ENCODE measurements around the gene KLHL17. TPM values are rescaled to one million over a fixed set of nuclear protein-coding genes. Genes with fewer than 3 reads are reported as not detected.
"Not testable (repeated sequence)": the region's sequence is repeated elsewhere in the genome, so short reads cannot be mapped to it uniquely, and the experiment has no call there.

KLHL17 gene
- total RNA-seq, 2 experiments from 2014 or later, result 35.3 to 35.4 TPM

DNA sequence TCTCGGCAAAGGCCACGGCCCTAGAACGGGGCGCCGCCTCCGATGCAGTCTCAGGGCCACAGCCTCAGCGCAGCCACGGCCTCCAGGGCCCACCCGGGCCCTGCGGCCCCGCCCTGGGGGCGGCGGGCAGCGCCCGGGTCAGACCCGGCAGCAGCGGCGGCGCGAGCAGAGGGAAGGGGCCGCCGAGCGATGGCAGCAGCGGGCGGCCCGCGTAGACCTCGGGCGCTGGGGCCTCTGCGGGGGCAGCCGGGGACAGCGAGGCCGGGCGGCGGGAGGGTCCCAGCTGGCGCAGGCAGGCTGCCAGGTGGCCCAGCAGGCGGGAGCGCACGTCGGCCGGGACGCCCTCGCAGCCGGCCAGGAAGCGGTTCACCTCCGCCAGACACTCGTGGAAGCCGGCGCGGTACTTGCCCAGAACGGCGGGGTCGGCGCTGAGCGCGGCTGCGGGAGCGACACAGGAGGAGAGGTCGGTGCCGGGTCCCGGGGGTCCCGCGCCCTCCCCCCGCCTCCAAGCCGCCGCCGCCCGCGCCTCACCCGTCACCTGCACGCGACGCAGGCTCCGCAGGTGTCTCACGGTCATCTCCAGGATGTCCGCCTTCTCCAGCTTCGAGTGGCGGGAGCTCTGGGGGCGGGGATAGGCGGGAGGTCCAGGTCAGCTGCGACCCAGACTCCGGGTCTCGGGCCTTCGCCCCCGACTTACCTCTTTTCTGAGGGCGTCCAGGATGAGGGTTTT is 38.8 kb downstream of the KLHL17 start:
- no peak overlapping the region for H3K27ac Mint-ChIP-seq
- H3K27me3 Mint-ChIP-seq, result peaks cover 33% of the 10 kb centered on the region
- H3K9me3 Mint-ChIP-seq, result no peaks in the 10 kb centered on the region
- DNase-seq (peak; percentile 63), ATAC-seq (ENCODE audit: low read depth) (peak; percentile 5)
- H3K36me3 Mint-ChIP-seq, result no peaks in the 10 kb centered on the region
- H3K4me1 Mint-ChIP-seq, result peaks cover 4% of the 10 kb centered on the region
- POLR2A ChIA-PET, result no interaction called here
- no peak overlapping the region for H3K4me3 Mint-ChIP-seq

DNA sequence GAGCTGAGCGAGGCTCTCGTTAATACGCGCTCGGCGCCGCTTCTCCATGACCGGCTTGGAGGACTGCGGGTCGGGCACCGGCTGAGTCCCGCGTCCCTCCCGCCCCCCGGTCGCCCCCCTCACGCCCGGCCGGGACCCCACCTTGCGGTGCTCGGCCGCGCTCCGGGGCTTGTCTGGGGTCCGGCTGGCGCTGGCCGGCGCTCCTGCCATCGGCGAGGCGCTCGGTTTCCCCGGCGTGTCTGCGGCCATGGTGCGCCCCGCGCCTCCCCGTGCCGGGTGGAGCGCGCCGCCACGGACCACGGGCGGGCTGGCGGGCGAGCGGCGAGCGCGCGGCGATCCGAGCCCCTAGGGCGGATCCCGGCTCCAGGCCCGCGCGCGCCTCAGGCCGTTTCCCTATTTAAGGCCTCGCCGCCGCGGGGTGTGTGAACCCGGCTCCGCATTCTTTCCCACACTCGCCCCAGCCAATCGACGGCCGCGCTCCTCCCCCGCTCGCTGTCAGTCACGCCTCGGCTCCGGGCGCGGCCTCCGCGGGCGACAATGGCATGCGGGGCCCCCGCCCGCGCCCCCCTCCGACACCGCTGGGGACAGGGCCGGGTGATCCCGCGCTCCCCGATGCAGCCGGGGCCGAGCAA is 39.5 kb downstream of the KLHL17 start, which contains the start of gene HES4:
Gene HES4 (minus strand): TSS at position 373 of the 632 bp plus-strand sequence. CDS start 124 bp downstream, at position 249.
- Mint-ChIP-seq H3K27ac (peak within 1 kb of the TSS; percentile 68), H3K4me1 (peaks cover 8% of the 10 kb centered on the region), H3K9me3 (no peaks in the 10 kb centered on the region), H3K36me3 (no peaks in the 10 kb centered on the region), H3K27me3 (peaks cover 27% of the 10 kb centered on the region), H3K4me3 (peak within 1 kb of the TSS; percentile 73)
- DNase-seq (peak; percentile 72), ATAC-seq (ENCODE audit: low read depth) (peak; percentile 27)
- POLR2A ChIA-PET, result no interaction called here

DNA sequence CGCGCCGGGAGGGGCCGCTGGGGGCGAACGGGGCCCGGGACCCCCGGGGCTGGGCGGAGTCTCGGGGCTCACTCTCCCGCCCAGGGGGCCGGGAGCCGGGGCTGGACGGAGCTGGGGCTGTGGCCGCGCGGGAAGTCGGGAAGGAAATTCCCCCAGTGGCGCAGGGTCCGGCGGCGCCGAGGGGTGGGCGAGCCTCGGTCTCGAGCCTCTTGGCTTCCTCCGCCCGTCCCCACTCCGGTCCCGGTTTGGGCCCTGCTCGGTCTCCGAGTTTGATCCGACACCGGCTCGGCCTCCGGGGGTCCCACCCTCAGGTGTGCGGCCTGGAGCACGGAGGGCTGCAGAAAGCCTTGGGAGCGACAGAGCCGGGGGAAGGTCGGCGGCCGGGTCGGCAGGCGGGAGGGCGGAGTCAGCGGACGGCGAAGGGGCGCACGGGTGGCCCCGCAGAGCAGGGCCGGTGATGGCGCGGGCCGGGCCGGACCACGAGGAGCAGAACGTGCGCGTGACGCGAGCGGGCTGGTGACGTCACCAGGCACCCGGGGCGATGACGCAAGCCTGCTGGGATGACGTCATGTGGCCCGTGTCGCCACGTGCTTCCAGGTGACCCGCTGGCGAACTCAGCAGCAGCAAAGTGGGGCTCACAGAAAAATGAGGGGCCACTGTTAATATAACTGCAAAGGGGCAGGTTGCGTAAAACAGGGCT is 40.1 kb downstream of the KLHL17 start:
- H3K9me3 Mint-ChIP-seq, result no peaks in the 10 kb centered on the region
- H3K27ac Mint-ChIP-seq, result peak overlapping the region; percentile 68
- H3K4me3 Mint-ChIP-seq, result peak overlapping the region; percentile 73
- DNase-seq, result peak; percentile 79
- H3K4me1 Mint-ChIP-seq, result peaks cover 14% of the 10 kb centered on the region
- peaks cover 22% of the 10 kb centered on the region for H3K27me3 Mint-ChIP-seq
- ATAC-seq (ENCODE audit: low read depth), result peak; percentile 5
- H3K36me3 Mint-ChIP-seq, result no peaks in the 10 kb centered on the region
- POLR2A ChIA-PET, result interaction anchor here (1.7 to 2.0 kb wide), 2 partner anchors 17 to 19 kb away, joined by 4 to 6 read pairs; no protein-coding TSS in a partner anchor

DNA sequence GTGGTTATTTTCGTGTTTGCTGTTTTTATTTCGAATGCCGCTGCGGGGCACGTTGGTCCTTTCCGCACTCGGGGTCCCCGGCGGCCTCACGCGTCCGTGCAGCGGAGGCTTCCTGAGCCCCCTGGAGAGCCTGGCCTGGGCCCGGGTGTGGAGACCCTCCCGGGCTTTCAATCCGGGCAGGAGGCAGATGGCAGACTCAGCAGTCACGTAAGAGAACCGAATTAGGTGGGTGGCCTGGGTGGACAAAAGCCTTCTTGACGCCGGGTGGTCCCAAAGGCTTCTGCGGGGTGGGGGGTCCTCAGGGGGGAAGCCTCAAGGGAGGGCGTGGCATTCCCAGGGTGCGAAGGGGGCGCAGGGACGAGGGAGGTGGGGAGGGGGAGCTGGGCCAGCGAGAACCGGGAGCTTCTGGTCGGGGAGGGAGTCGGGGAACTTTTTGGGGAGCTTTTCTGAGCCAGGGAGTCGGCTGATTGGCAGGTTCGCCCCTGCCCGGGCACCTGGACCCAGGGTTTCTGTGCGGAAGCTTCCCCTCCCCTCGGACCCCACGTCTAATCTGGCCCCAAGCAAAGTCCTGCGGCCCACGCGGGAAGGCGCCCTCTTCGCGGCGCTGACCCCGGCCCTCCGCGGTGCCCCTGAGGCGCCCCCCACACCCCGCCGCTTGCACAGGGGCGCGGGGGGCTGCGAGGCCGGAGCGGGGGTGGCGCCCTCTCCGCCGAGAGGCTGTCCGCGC is 40.8 kb downstream of the KLHL17 start:
- H3K27ac Mint-ChIP-seq, result peak overlapping the region; percentile 68
- no peak for DNase-seq
- POLR2A ChIA-PET, result interaction anchor here (0.9 to 2.1 kb wide), 5 partner anchors 13 to 34 kb away, joined by 3 to 19 read pairs (median 6); partner anchors contain the start of genes ISG15 and PLEKHN1
- peaks cover 14% of the 10 kb centered on the region for H3K4me1 Mint-ChIP-seq
- H3K9me3 Mint-ChIP-seq, result no peaks in the 10 kb centered on the region
- peaks cover 18% of the 10 kb centered on the region for H3K27me3 Mint-ChIP-seq
- ATAC-seq (ENCODE audit: low read depth), result no peak
- no peaks in the 10 kb centered on the region for H3K36me3 Mint-ChIP-seq
- H3K4me3 Mint-ChIP-seq, result peak overlapping the region; percentile 73

DNA sequence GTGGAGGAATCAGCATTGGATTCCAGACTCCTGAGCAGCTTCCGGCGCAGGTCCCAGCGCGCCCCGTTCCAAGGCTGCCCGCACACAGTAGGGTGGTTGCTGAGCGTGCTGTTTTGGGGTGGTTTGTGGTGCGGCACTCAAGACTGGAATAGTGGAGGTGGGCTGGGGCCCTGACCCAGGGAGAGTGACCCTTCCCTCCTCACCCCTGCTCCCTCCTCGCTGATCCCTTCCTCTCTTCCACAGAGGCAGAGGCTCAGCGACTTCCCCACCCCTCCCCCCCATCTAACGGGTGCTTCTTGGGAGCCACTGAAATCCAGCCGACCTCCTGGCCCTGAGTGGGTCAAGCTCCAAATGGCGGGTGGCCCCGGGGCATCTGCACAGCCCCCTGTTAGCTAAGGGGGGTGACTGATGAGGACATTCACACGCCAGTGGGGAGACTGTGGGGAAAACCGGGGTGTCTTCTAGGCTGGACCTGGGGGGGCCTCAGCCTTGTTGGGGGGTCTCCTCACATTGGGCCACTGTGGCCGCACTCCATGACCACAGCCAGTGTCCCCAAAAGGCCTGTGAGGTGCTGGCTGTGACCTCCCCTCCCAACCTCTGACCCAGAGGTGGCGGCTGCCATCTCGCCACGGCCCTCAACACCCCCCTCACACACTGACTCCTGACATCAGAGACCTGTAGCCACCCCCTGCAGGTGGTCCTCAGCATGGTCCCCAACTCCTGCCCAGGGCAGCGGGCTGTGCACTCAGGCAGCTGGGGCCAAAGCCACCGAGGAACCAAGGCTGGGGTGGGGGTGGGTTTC is 43.4 kb downstream of the KLHL17 start:
- POLR2A ChIA-PET, result interaction anchor here (4.1 kb wide), 1 partner anchor 10 kb away, joined by 28 read pairs; the partner anchor contains the start of gene ISG15
- H3K27me3 Mint-ChIP-seq, result peaks cover 10% of the 10 kb centered on the region
- ATAC-seq (ENCODE audit: low read depth), result no peak
- no peaks in the 10 kb centered on the region for H3K9me3 Mint-ChIP-seq
- H3K36me3 Mint-ChIP-seq, result no peaks in the 10 kb centered on the region
- DNase-seq, result no peak
- no peak overlapping the region for H3K27ac Mint-ChIP-seq
- H3K4me3 Mint-ChIP-seq, result no peak overlapping the region
- peaks cover 15% of the 10 kb centered on the region for H3K4me1 Mint-ChIP-seq

DNA sequence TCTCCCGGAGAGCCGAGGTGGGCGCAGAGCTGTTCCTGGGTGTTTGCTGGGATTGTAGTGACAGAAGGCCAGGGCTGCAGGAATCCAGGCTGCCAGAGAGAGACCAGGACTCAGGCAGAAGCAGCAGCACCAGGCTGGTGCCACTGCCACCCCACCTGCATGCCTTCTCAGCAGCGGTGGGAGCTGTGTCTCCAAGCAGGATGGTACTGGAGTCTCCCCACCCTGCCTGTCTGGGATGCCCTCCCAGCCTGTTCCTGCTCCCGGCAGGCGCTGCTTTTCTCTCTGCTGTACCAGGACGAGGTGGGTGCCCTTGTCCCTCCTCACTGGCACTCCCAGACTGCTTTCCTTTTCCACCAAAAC is 44.0 kb downstream of the KLHL17 start:
- H3K9me3 Mint-ChIP-seq, result no peaks in the 10 kb centered on the region
- peaks cover 15% of the 10 kb centered on the region for H3K4me1 Mint-ChIP-seq
- POLR2A ChIA-PET, result interaction anchor here (1.2 to 4.1 kb wide), 2 partner anchors 10 to 60 kb away, joined by 3 to 28 read pairs; partner anchors contain the start of gene ISG15
- no peak for ATAC-seq (ENCODE audit: low read depth)
- DNase-seq, result no peak
- peak overlapping the region; percentile 60 for H3K4me3 Mint-ChIP-seq
- no peaks in the 10 kb centered on the region for H3K36me3 Mint-ChIP-seq
- H3K27me3 Mint-ChIP-seq, result peaks cover 9% of the 10 kb centered on the region
- H3K27ac Mint-ChIP-seq, result peak overlapping the region; percentile 74

DNA sequence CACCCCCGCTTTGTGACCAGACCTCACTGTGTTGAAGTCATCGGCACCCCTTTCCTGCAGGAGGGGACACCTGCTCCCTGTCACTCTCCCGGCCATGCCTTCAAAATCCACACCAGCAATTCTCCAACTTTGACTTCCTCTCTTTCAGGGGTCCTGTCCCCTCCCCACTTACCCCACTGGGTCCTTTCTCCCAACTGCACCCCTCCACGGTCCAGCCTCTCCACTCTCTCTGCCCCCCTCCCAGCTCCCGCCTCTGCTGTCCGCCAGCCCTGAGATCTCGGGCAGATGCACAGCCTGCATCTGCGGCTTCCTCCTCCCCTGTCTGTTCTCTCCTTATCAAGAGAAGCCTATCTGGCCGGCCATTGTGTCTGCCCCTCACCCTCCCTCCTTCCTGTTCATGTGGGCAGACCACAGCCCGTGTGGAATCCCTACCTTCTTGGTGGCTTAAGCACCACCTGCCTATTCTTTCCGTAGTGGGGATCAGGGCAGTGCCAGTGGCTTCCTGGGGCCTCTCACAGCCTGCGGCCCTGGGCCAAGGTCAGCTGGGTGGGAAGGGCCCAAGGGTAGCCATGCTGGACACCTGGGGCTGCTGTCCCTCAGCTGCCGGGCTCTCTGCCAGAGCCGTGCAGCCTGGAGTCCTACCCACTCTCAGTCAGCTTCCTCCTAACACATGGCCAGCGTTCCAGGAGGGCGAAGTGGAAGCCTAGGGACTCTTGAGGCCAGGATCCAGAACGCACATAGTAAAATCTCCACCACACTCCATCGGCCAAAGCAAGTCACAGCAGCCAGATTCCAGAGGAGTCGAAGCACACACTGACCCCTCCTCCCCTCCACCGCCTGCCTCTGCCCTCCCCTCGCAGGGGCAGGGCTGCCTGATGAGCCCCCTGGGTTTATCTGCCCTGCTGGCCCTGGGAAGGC is 44.7 kb downstream of the KLHL17 start:
- Mint-ChIP-seq H3K27me3 (peaks cover 9% of the 10 kb centered on the region), H3K4me1 (peaks cover 15% of the 10 kb centered on the region), H3K27ac (peak overlapping the region; percentile 74), H3K9me3 (no peaks in the 10 kb centered on the region), H3K36me3 (no peaks in the 10 kb centered on the region), H3K4me3 (peak overlapping the region; percentile 60)
- POLR2A ChIA-PET, result interaction anchor here (1.2 to 4.1 kb wide), 2 partner anchors 9 to 59 kb away, joined by 3 to 28 read pairs; partner anchors contain the start of gene ISG15
- ATAC-seq (ENCODE audit: low read depth) (peak; percentile 41), DNase-seq (peak; percentile 64)

DNA sequence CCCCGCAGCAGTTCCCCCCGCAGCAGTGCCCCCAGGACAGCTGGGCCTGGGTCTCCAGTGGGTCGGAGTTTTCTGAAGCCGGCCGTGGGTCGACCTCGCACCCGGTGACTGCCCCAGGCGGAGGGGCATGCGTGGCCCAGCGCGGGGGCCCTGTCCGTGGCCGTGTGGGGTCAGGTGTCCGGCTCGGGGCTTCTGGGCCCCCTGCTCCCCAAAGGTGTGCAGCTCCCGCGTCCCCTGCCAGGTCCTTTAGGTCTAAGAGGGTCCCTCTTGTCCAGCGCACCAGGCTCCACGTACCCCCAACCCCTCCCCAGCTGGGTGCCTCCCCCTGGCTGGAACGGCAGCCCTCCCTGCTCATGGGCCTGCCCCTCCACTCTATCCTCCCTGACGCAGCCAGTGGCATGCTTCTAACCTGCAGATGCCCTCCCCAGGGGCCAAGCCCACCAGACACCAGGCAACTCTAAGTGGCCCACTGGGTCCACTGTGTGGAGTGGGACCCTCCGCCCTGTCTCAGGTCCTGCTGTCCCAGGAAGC is 45.5 kb downstream of the KLHL17 start:
- DNase-seq (no peak), ATAC-seq (ENCODE audit: low read depth) (no peak)
- Mint-ChIP-seq H3K9me3 (no peaks in the 10 kb centered on the region), H3K4me1 (peaks cover 14% of the 10 kb centered on the region), H3K4me3 (no peak overlapping the region), H3K27me3 (peaks cover 8% of the 10 kb centered on the region), H3K36me3 (no peaks in the 10 kb centered on the region), H3K27ac (no peak overlapping the region)
- POLR2A ChIA-PET, result interaction anchor here (1.2 to 4.1 kb wide), 2 partner anchors 8 to 58 kb away, joined by 3 to 28 read pairs; partner anchors contain the start of gene ISG15

DNA sequence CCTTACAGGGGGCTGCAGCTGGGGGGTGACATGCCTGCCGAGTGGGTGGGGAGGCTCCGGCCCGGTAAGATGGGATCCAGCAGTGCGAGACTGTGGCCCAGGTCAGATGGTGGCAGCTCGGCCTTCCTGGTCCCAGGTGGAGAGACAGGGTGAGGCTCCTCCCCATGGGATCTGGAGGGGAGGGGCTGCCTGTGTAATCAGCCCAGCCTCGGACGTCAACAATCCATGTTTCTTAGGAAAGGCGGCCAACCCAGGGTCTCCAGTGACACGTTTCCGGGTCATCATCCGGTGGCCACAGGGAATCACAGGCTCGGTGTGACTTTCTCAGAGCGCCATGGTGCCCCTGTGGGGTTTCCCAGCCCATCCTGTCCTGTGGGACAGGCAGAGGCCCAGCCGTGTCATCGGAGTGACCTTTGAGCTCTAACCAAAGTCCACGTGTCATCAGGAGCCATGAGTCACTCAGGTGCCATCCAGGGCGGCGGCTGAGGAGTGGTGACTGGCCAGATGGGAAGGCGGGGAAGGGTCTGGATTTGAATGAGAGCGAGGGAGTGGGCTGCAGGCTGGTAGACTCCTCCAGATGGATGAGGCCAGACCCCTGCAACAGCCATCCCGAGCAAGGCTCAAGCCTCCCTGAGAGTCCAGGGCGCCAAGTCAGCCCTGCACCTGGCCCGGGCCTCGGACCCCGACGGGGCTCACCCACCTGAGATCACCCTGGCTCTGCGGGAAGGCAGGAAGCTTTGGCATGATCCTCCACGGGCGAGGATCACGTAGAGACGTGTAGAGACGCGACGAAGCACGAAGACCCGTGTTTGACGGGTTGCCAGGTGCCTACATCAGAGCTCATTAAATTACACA is 46.1 kb downstream of the KLHL17 start:
- ATAC-seq (ENCODE audit: low read depth), result no peak
- peaks cover 3% of the 10 kb centered on the region for H3K27me3 Mint-ChIP-seq
- POLR2A ChIA-PET, result interaction anchor here (4.1 kb wide), 1 partner anchor 8 kb away, joined by 28 read pairs; the partner anchor contains the start of gene ISG15
- H3K4me3 Mint-ChIP-seq, result no peak overlapping the region
- DNase-seq, result no peak
- H3K4me1 Mint-ChIP-seq, result peaks cover 15% of the 10 kb centered on the region
- no peaks in the 10 kb centered on the region for H3K36me3 Mint-ChIP-seq
- no peaks in the 10 kb centered on the region for H3K9me3 Mint-ChIP-seq
- H3K27ac Mint-ChIP-seq, result no peak overlapping the region

DNA sequence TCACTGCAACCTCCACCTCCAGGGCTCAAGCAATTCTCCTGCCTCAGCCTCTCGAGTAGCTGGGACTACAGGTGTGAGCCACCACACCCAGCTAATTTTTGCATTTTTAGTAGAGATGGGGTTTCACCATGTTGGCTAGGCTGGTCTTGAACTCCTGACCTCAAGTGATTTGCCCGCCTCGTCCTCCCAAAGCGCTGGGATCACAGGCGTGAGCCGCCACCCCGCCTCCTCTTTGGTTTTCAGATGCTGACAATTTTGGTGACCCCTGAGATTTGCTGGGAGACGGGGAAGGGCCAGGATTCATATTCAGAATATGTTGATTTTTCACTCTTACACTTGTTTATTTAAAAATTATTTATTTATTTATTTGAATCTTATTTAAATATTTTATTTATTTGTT is 49.7 kb downstream of the KLHL17 start:
- H3K4me3 Mint-ChIP-seq; POLR2A ChIA-PET; H3K27ac Mint-ChIP-seq; ATAC-seq (ENCODE audit: low read depth); H3K27me3 Mint-ChIP-seq; DNase-seq; H3K9me3 Mint-ChIP-seq: not testable (repeated sequence)
- Mint-ChIP-seq H3K4me1 (peaks cover 23% of the 10 kb centered on the region), H3K36me3 (peaks cover 19% of the 10 kb centered on the region)
